Right ventricle myocardium superior (tissue), 1 donor: ENCODE results near the gene ZNF200. TPM values are rescaled to one million over a fixed set of nuclear protein-coding genes. Genes with fewer than 3 reads are reported as not detected.
"Not testable (repeated sequence)": the region's sequence is repeated elsewhere in the genome, so short reads cannot be mapped to it uniquely, and the experiment has no call there.

Source experiments
- ATAC-seq: fragments of 200-7000 bp; cut with Tn5 transposase; one replicate; pipeline ENCODE4 v1.9.1; 2020; ENCODE audit warnings: mild to moderate bottlenecking; ENCODE audit not compliant: poor library complexity
- DNase-seq: peaks from one replicate; pipeline ENCODE4 v3.0.0-alpha.2; 2020
- intact Hi-C: fragments of 100-400 bp; cut with DNase I; formaldehyde crosslinking; loops from one replicate; pipeline ENCODE4 v1.11.2; 2022
- total RNA-seq: library from RNA; stranded (reverse); fragmentation: NEBNext Ultra II Directional; extraction: Animal tissue kit (Norgen Biotek cat#: 25700); gene quantifications from one replicate; pipeline ENCODE4 v1.2.1, GENCODE V29; 2021
- donor health status: DM: no; HTN: yes; CAD: no; lungs with severe emphysema.

Gene ZNF200
- total RNA-seq, 1 donor from 2014 or later = 4.1 TPM

- ATAC-seq (no peak), DNase-seq (no peak)
- intact Hi-C loops = no loop called here
Observed at GRCh38 chr16:3214904-3215600, 19.9 kb downstream of the ZNF200 start.

GRCh38 chr16:3212567-3212966, 22.4 kb downstream of the ZNF200 start:
- DNase-seq = no peak
- no peak for ATAC-seq
- intact Hi-C loops = no loop called here

- intact Hi-C loops = no loop called here
- no peak for DNase-seq
- no peak for ATAC-seq
Observed at GRCh38 chr16:3212006-3212405, 23.0 kb downstream of the ZNF200 start.

- no peak for ATAC-seq
- DNase-seq = no peak
- intact Hi-C loops = no loop called here
Observed at GRCh38 chr16:3207086-3207953, 27.6 kb downstream of the ZNF200 start.

- ATAC-seq, intact Hi-C loops, DNase-seq: not testable (repeated sequence)
Observed at GRCh38 chr16:3205939-3206338, 29.0 kb downstream of the ZNF200 start.

- DNase-seq (no peak), ATAC-seq (no peak)
- intact Hi-C loops = no loop called here
Observed at GRCh38 chr16:3202903-3203539, 31.9 kb downstream of the ZNF200 start.

GRCh38 chr16:3198334-3199072, 36.5 kb downstream of the ZNF200 start:
- ATAC-seq = no peak
- DNase-seq = no peak
- intact Hi-C loops = no loop called here

- ATAC-seq, DNase-seq, intact Hi-C loops: not testable (repeated sequence)
Observed at GRCh38 chr16:3197694-3198333, 37.1 kb downstream of the ZNF200 start.

GRCh38 chr16:3195975-3196374, 39.0 kb downstream of the ZNF200 start:
- ATAC-seq = no peak
- DNase-seq = no peak
- intact Hi-C loops = no loop called here

GRCh38 chr16:3194792-3195191, 40.2 kb downstream of the ZNF200 start:
- ATAC-seq (no peak), DNase-seq (no peak)
- intact Hi-C loops = no loop called here

- ATAC-seq = no peak
- intact Hi-C loops = no loop called here
- no peak for DNase-seq
Observed at GRCh38 chr16:3193221-3194212, 41.4 kb downstream of the ZNF200 start.

GRCh38 chr16:3192476-3193019, 42.4 kb downstream of the ZNF200 start:
- ATAC-seq (no peak), DNase-seq (no peak)
- intact Hi-C loops = no loop called here

- DNase-seq (no peak), ATAC-seq (no peak)
- intact Hi-C loops = no loop called here
Observed at GRCh38 chr16:3190949-3191353, 44.0 kb downstream of the ZNF200 start.

- no peak for DNase-seq
- intact Hi-C loops = no loop called here
- no peak for ATAC-seq
Observed at GRCh38 chr16:3189869-3190268, 45.1 kb downstream of the ZNF200 start.

GRCh38 chr16:3188925-3189825, 45.8 kb downstream of the ZNF200 start:
- intact Hi-C loops = no loop called here
- ATAC-seq = no peak
- DNase-seq = no peak

GRCh38 chr16:3188675-3188924, 46.4 kb downstream of the ZNF200 start:
- ATAC-seq (no peak), DNase-seq (no peak)
- intact Hi-C loops = no loop called here
